ENCODE results near the gene PLXNA4. TPM values are rescaled to one million over a fixed set of nuclear protein-coding genes. Genes with fewer than 3 reads are reported as not detected.

PLXNA4 gene
- total and polyA plus RNA-seq, 2 experiments from 2014 or later, result 0.32 TPM; not detected in 1

DNA sequence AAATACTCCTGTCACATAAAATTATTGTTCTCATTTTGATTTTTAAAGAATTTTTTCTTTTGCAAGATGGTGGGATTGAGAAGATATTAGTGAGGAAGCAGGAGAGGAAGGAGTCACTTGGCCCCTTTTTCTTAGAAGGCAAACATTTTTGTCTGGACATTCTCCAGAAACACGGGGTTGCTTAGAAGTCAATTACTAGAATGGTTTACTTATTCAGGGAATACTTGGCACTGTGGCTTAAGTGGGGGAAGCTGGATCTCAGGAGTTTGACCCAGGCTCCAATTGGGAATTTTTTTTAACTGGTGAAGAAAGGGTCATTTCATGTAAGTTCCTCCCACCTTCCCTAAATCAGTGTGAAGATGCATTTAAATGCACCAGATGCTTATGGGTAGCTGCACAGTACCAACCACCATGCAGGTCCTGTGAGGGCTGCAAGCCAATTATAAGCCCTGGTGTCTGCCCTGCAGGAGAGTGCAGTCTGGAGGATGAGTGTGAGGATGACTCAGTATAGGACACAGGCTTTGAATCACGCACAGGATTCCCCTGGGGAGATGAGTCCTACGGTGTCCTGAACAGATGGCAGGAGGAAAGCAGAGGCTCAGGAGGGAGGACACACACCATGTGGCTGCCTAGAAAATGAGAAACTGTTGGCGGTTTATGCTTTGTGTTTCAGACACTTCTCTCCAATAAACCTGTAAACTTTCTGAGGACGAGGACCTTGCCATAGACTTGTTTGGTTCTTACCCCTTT, 299.1 kb downstream of the PLXNA4 start:
- TF ChIP-seq EZH2phosphoT487 (IDR thresholded peaks at IDR 0.05; ENCODE audit: insufficient read depth, low read depth) (no peak), EZH2 (IDR thresholded peaks at IDR 0.05; ENCODE audit: insufficient read depth, poor library complexity, severe bottlenecking) (no peak)
- Histone ChIP-seq H3K9me3 (ENCODE audit: low read depth) (no peaks in the 10 kb centered on the region), H3K4me3 (no peak overlapping the region), H3K27me3 (replicated peaks; ENCODE audit: insufficient read depth) (no peaks in the 10 kb centered on the region), H3K4me1 (ENCODE audit: insufficient read depth) (no peaks in the 10 kb centered on the region), H4K20me1 (ENCODE audit: insufficient read depth) (no peaks in the 10 kb centered on the region), H2AFZ (no peak overlapping the region), H3K27ac (no peak overlapping the region), H3K36me3 (ENCODE audit: low read depth) (no peaks in the 10 kb centered on the region), H3K9ac (no peak overlapping the region), H3K9me2 (ENCODE audit: insufficient read depth) (no peaks in the 10 kb centered on the region), H3K4me2 (ENCODE audit: unreplicated experiment) (no peak overlapping the region), H3K79me2 (ENCODE audit: insufficient read depth) (no peaks in the 10 kb centered on the region), H3F3A (ENCODE audit: insufficient read depth) (no peaks in the 10 kb centered on the region)
- peak; percentile 64 for DNase-seq
- in situ Hi-C loops (cut with MboI), result no loop called here
- 23 to 24% methylated on average over 5 of the region's 5 CpGs for WGBS, 2 experiments (ENCODE audit: low coverage in 1 of 2, low lambda C conversion rate in 2 of 2, missing lambda C conversion rate in 2 of 2)

- H2AFZ ChIP-seq, result no peak overlapping the region
- no peaks in the 10 kb centered on the region for H3K79me2 ChIP-seq (ENCODE audit: insufficient read depth)
- TF ChIP-seq EZH2phosphoT487 (IDR thresholded peaks at IDR 0.05; ENCODE audit: insufficient read depth, low read depth) (no peak), EZH2 (IDR thresholded peaks at IDR 0.05; ENCODE audit: insufficient read depth, poor library complexity, severe bottlenecking) (no peak)
- no peaks in the 10 kb centered on the region for H3K27me3 ChIP-seq (replicated peaks; ENCODE audit: insufficient read depth)
- H3K9me3 ChIP-seq (ENCODE audit: low read depth), result no peaks in the 10 kb centered on the region
- H3K9me2 ChIP-seq (ENCODE audit: insufficient read depth), result no peaks in the 10 kb centered on the region
- no peaks in the 10 kb centered on the region for H4K20me1 ChIP-seq (ENCODE audit: insufficient read depth)
- no peaks in the 10 kb centered on the region for H3K4me1 ChIP-seq (ENCODE audit: insufficient read depth)
- no peak for DNase-seq
- no peak overlapping the region for H3K27ac ChIP-seq
- no peak overlapping the region for H3K9ac ChIP-seq
- in situ Hi-C loops (cut with MboI), result no loop called here
- H3K36me3 ChIP-seq (ENCODE audit: low read depth), result no peaks in the 10 kb centered on the region
- H3F3A ChIP-seq (ENCODE audit: insufficient read depth), result no peaks in the 10 kb centered on the region
- no peak overlapping the region for H3K4me3 ChIP-seq
- H3K4me2 ChIP-seq (ENCODE audit: unreplicated experiment), result no peak overlapping the region
- WGBS, 2 experiments (ENCODE audit: low coverage in 1 of 2, low lambda C conversion rate in 2 of 2, missing lambda C conversion rate in 2 of 2), result 18 to 25% methylated on average over 3 of the region's 3 CpGs
Observed at GRCh38 chr7:132276234-132276630, 300.0 kb downstream of the PLXNA4 start.

GRCh38 chr7:132275416-132276233, 300.6 kb downstream of the PLXNA4 start:
- no peaks in the 10 kb centered on the region for H4K20me1 ChIP-seq (ENCODE audit: insufficient read depth)
- no peak overlapping the region for H3K9ac ChIP-seq
- TF ChIP-seq EZH2 (IDR thresholded peaks at IDR 0.05; ENCODE audit: insufficient read depth, poor library complexity, severe bottlenecking) (no peak), EZH2phosphoT487 (IDR thresholded peaks at IDR 0.05; ENCODE audit: insufficient read depth, low read depth) (no peak)
- H3K9me3 ChIP-seq (ENCODE audit: low read depth), result no peaks in the 10 kb centered on the region
- in situ Hi-C loops (cut with MboI), result no loop called here
- WGBS, 2 experiments (ENCODE audit: low coverage in 1 of 2, low lambda C conversion rate in 2 of 2, missing lambda C conversion rate in 2 of 2), result 36% methylated on average over 4 of the region's 4 CpGs
- no peak overlapping the region for H2AFZ ChIP-seq
- no peaks in the 10 kb centered on the region for H3F3A ChIP-seq (ENCODE audit: insufficient read depth)
- H3K4me2 ChIP-seq (ENCODE audit: unreplicated experiment), result no peak overlapping the region
- H3K4me1 ChIP-seq (ENCODE audit: insufficient read depth), result no peaks in the 10 kb centered on the region
- no peaks in the 10 kb centered on the region for H3K27me3 ChIP-seq (replicated peaks; ENCODE audit: insufficient read depth)
- H3K36me3 ChIP-seq (ENCODE audit: low read depth), result no peaks in the 10 kb centered on the region
- no peak overlapping the region for H3K4me3 ChIP-seq
- no peak overlapping the region for H3K27ac ChIP-seq
- H3K79me2 ChIP-seq (ENCODE audit: insufficient read depth), result no peaks in the 10 kb centered on the region
- no peak for DNase-seq
- no peaks in the 10 kb centered on the region for H3K9me2 ChIP-seq (ENCODE audit: insufficient read depth)

GRCh38 chr7:132272763-132273371, 303.4 kb downstream of the PLXNA4 start:
- Histone ChIP-seq H3K9me3 (ENCODE audit: low read depth) (no peaks in the 10 kb centered on the region), H2AFZ (no peak overlapping the region), H3K4me3 (no peak overlapping the region), H3K79me2 (ENCODE audit: insufficient read depth) (no peaks in the 10 kb centered on the region), H3K4me2 (ENCODE audit: unreplicated experiment) (no peak overlapping the region), H4K20me1 (ENCODE audit: insufficient read depth) (no peaks in the 10 kb centered on the region), H3K27me3 (replicated peaks; ENCODE audit: insufficient read depth) (no peaks in the 10 kb centered on the region), H3K27ac (no peak overlapping the region), H3K36me3 (ENCODE audit: low read depth) (no peaks in the 10 kb centered on the region), H3K4me1 (ENCODE audit: insufficient read depth) (no peaks in the 10 kb centered on the region), H3F3A (ENCODE audit: insufficient read depth) (no peaks in the 10 kb centered on the region), H3K9ac (no peak overlapping the region), H3K9me2 (ENCODE audit: insufficient read depth) (no peaks in the 10 kb centered on the region)
- TF ChIP-seq EZH2phosphoT487 (IDR thresholded peaks at IDR 0.05; ENCODE audit: insufficient read depth, low read depth) (no peak), EZH2 (IDR thresholded peaks at IDR 0.05; ENCODE audit: insufficient read depth, poor library complexity, severe bottlenecking) (no peak)
- in situ Hi-C loops (cut with MboI), result loop anchor here (25.0 kb wide), 1 partner anchor 586 kb away; no protein-coding TSS in a partner anchor
- 54 to 56% methylated on average over 9 of the region's 9 CpGs for WGBS, 2 experiments (ENCODE audit: low coverage in 1 of 2, low lambda C conversion rate in 2 of 2, missing lambda C conversion rate in 2 of 2)
- no peak for DNase-seq

All from GM23248 (cell line).